IPS DF 6.9 (cell line): ENCODE results near the gene XPR1.
"Not testable (repeated sequence)": the region's sequence is repeated elsewhere in the genome, so short reads cannot be mapped to it uniquely, and the experiment has no call there.

ENCODE experiments used
- DNase-seq: peaks from one replicate; pipeline ENCODE4 v3.0.0-alpha.2; 2013; ENCODE audit warnings: low read depth, low spot score
- H3K27ac ChIP-seq: one replicate; pipeline ENCODE4 v1.5.1; 2013; ENCODE audit warnings: low read length, control low read depth
- H3K27me3 ChIP-seq: 2 replicates; pipeline ENCODE4 v1.6.1; 2013; ENCODE audit warnings: mild to moderate bottlenecking, low read length; ENCODE audit not compliant: control insufficient read depth, insufficient read depth
- H3K36me3 ChIP-seq: 2 replicates; pipeline ENCODE4 v1.6.1; 2013; ENCODE audit warnings: low read length; ENCODE audit not compliant: control insufficient read depth, insufficient read depth
- H3K4me1 ChIP-seq: 2 replicates; pipeline ENCODE4 v1.6.1; 2013; ENCODE audit warnings: low read length; ENCODE audit not compliant: control insufficient read depth, insufficient read depth
- H3K4me3 ChIP-seq: 2 replicates; pipeline ENCODE4 v1.5.1; 2013; ENCODE audit warnings: mild to moderate bottlenecking, low read length
- H3K9me3 ChIP-seq: 2 replicates; pipeline ENCODE4 v1.6.1; 2013; ENCODE audit warnings: low read length, inconsistent platforms; ENCODE audit not compliant: control insufficient read depth, insufficient read depth
- WGBS: extraction: QIAGEN DNeasy Blood & Tissue Kit; methylation state at CpG from one replicate; pipeline ENCODE4 v1.1.7; 2013; ENCODE audit warnings: mixed read lengths, missing lambda C conversion rate; ENCODE audit not compliant: insufficient read length, insufficient coverage; 5-methylcytosine and 5-hydroxymethylcytosine counted together

The XPR1 gene

DNA sequence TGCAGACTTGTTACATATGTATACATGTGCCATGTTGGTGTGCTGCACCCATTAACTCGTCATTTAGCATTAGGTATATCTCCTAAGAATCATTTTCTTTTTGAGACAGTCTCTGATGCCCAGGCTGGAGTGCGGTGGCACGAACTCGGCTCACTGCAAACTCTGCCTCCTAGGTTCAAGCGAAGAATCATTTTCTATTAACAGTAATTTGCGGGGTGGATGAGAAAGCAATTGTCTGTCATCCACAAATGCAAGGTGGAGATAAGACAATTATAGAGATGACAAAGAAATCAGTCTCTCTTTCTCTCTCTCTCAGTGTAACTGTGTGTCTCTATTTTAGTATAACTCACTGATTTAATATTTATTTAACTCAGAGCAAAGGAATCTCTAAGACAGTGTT, 149.9 kb downstream of the XPR1 start:
- no CpG with 5 or more reads among the region's 6 CpGs for WGBS
- no peak overlapping the region for H3K4me3 ChIP-seq
- H3K27ac ChIP-seq = no peak overlapping the region
- DNase-seq = no peak
- H3K9me3 ChIP-seq = no peaks in the 10 kb centered on the region
- H3K27me3 ChIP-seq = no peaks in the 10 kb centered on the region
- no peaks in the 10 kb centered on the region for H3K36me3 ChIP-seq
- H3K4me1 ChIP-seq = no peaks in the 10 kb centered on the region

DNA sequence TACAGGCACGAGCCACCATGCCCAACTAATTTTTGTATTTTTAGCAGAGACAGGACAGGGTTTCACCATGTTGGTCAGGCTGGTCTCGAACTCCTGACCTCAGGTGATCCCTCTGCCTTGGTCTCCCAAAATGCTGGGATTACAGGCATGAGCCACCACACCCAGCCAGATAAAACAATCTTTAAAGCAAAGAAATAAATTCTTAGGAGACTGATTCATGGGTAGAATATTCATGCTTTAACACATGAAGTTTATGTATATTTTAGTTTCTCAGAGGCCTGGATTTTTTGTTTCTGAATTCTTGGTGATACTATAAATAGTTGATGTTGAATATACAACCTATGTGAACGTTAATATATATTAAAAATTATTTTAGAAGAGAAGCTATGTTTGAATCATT, 153.5 kb downstream of the XPR1 start:
- H3K4me3 ChIP-seq = no peak overlapping the region
- no peak overlapping the region for H3K27ac ChIP-seq
- no peaks in the 10 kb centered on the region for H3K36me3 ChIP-seq
- no peaks in the 10 kb centered on the region for H3K27me3 ChIP-seq
- no peak for DNase-seq
- H3K4me1 ChIP-seq = no peaks in the 10 kb centered on the region
- no peaks in the 10 kb centered on the region for H3K9me3 ChIP-seq
- WGBS = no CpG with 5 or more reads among the region's 3 CpGs

DNA sequence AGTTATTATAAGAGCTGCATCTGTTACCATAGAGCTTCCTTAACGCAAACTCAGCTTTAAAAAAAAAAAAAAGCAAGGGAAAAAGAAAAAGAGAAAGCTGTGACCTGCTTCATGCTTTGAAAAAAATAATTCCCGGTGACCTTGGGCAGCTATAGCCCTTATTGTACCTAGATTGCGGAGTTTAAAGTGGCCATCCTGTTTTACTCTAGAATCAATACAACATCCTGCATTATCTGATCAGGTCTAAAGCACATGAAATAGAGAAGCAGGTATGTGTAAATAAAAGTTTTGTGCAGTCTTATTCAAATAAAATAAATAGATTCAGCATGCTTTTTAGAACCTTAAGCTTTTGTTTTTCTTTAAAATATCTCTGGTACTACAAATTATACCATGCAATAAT, 154.1 kb downstream of the XPR1 start:
- no CpG with 5 or more reads among the region's 3 CpGs for WGBS

GRCh38 chr1:180786624-180787023, 154.8 kb downstream of the XPR1 start:
- Histone ChIP-seq H3K27me3 (no peaks in the 10 kb centered on the region), H3K9me3 (no peaks in the 10 kb centered on the region), H3K4me3 (no peak overlapping the region), H3K27ac (no peak overlapping the region), H3K4me1 (no peaks in the 10 kb centered on the region), H3K36me3 (no peaks in the 10 kb centered on the region)
- no peak for DNase-seq
- no CpG with 5 or more reads among the region's 1 CpG for WGBS

More for the DNA sequence above, 154.1 kb downstream of the XPR1 start:
- DNase-seq = no peak
- no peaks in the 10 kb centered on the region for H3K27me3 ChIP-seq
- no peaks in the 10 kb centered on the region for H3K36me3 ChIP-seq
- no peak overlapping the region for H3K4me3 ChIP-seq
- H3K27ac ChIP-seq = no peak overlapping the region
- H3K4me1 ChIP-seq = no peaks in the 10 kb centered on the region
- no peaks in the 10 kb centered on the region for H3K9me3 ChIP-seq

- DNase-seq = no peak
- Histone ChIP-seq H3K4me3 (no peak overlapping the region), H3K4me1 (no peaks in the 10 kb centered on the region), H3K27me3 (no peaks in the 10 kb centered on the region), H3K36me3 (no peaks in the 10 kb centered on the region), H3K27ac (no peak overlapping the region), H3K9me3 (no peaks in the 10 kb centered on the region)
- WGBS = no CpG with 5 or more reads among the region's 5 CpGs
These were observed 155.9 kb downstream of the XPR1 start for GRCh38 chr1:180787628-180788307.

DNA sequence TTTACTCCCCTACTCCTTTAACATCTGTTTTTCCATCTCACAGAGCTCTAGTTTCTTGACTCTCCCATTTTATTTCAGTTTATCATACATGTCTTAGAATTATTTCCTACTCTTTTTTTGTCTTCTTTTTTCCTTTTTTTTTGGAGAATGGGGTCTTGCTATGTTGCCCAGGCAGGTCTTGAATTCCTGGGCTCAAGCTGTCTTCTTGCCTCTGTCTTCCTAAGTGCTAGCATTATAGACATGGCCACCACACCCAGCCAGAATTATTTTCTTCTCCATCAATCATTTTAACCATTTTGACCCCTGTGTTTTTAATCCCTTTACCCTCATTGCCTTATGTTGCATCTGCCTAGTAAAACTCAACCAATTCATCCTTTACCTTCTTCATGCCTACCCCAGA, 157.6 kb downstream of the XPR1 start:
- no peak overlapping the region for H3K27ac ChIP-seq
- no peaks in the 10 kb centered on the region for H3K9me3 ChIP-seq
- no peaks in the 10 kb centered on the region for H3K36me3 ChIP-seq
- no peak for DNase-seq
- H3K27me3 ChIP-seq = no peaks in the 10 kb centered on the region
- no peaks in the 10 kb centered on the region for H3K4me1 ChIP-seq
- no peak overlapping the region for H3K4me3 ChIP-seq

- H3K4me1 ChIP-seq, H3K36me3 ChIP-seq, H3K4me3 ChIP-seq, DNase-seq, H3K9me3 ChIP-seq, H3K27ac ChIP-seq, H3K27me3 ChIP-seq: not testable (repeated sequence)
- whole genome bisulfite sequencing = no CpG with 5 or more reads among the region's 2 CpGs
These were observed 159.3 kb downstream of the XPR1 start for GRCh38 chr1:180791152-180791551.

DNA sequence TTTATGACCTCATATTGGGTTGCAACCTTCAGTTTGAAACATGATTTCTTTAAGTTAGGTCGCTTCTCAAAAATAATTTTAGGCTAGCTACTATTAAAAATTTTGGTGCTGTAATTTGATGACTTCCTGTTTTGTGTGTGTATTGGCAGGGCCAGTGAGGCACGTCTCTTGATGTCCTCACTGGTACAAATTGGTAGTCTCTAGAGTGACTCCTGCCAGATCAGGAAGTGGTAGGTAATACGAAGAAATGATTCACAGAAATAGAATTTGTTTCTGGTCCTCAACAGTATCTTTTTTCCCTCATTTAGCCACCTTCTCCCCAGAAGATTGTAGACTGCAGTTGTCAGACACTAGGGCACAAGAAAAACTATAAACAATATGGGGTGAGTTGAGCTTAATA, 160.0 kb downstream of the XPR1 start:
- H3K27me3 ChIP-seq = no peaks in the 10 kb centered on the region
- H3K36me3 ChIP-seq = no peaks in the 10 kb centered on the region
- WGBS = no CpG with 5 or more reads among the region's 3 CpGs
- no peak overlapping the region for H3K4me3 ChIP-seq
- no peaks in the 10 kb centered on the region for H3K9me3 ChIP-seq
- H3K4me1 ChIP-seq = no peaks in the 10 kb centered on the region
- no peak for DNase-seq
- H3K27ac ChIP-seq = no peak overlapping the region

GRCh38 chr1:180793451-180793850, 161.6 kb downstream of the XPR1 start:
- no peaks in the 10 kb centered on the region for H3K36me3 ChIP-seq
- no peaks in the 10 kb centered on the region for H3K9me3 ChIP-seq
- H3K27ac ChIP-seq = no peak overlapping the region
- H3K27me3 ChIP-seq = no peaks in the 10 kb centered on the region
- no peaks in the 10 kb centered on the region for H3K4me1 ChIP-seq
- no peak for DNase-seq
- WGBS = 100% methylated on average over 1 of the region's 2 CpGs
- no peak overlapping the region for H3K4me3 ChIP-seq

- no peaks in the 10 kb centered on the region for H3K4me1 ChIP-seq
- H3K4me3 ChIP-seq = no peak overlapping the region
- no CpG with 5 or more reads among the region's 1 CpG for WGBS
- no peak overlapping the region for H3K27ac ChIP-seq
- DNase-seq = no peak
- H3K36me3 ChIP-seq = no peaks in the 10 kb centered on the region
- H3K27me3 ChIP-seq = no peaks in the 10 kb centered on the region
- H3K9me3 ChIP-seq = no peaks in the 10 kb centered on the region
These were observed 165.2 kb downstream of the XPR1 start for GRCh38 chr1:180796897-180797640.

- Histone ChIP-seq H3K27me3 (no peaks in the 10 kb centered on the region), H3K4me1 (no peaks in the 10 kb centered on the region), H3K4me3 (no peak overlapping the region), H3K27ac (no peak overlapping the region), H3K36me3 (no peaks in the 10 kb centered on the region), H3K9me3 (no peaks in the 10 kb centered on the region)
- DNase-seq = no peak
- no CpG with 5 or more reads among the region's 1 CpG for WGBS
These were observed 169.1 kb downstream of the XPR1 start for GRCh38 chr1:180800945-180801344.
